NB4 (cell line): ENCODE results near the gene RELB.

Experiments
- DNase-seq: peaks from one replicate; pipeline ENCODE4 v3.0.0; 2010; ENCODE audit warnings: low read depth
- H3K4me3 ChIP-seq: one replicate; pipeline ENCODE4 v1.5.1; 2011; ENCODE audit warnings: mild to moderate bottlenecking, low read depth, low read length, moderate library complexity
- CTCF ChIP-seq: IDR thresholded peaks from one replicate; pipeline ENCODE4 v1.5.1; 2012; ENCODE audit warnings: low read depth, low read length
- MYC ChIP-seq: IDR thresholded peaks from 2 replicates; pipeline ENCODE4 v1.6.1; 2011; ENCODE audit warnings: low read depth, low read length
- POLR2A ChIP-seq: IDR thresholded peaks from 2 replicates; pipeline ENCODE4 v1.6.1; 2011; ENCODE audit warnings: mild to moderate bottlenecking; ENCODE audit not compliant: insufficient read length; ENCODE audit errors: extremely low read depth
- TF ChIP-seq, protein P1 (sequence below): IDR thresholded peaks from 2 replicates; pipeline ENCODE4 v1.6.1; 2011; ENCODE audit warnings: low read depth, low read length

The RELB gene

DNA sequence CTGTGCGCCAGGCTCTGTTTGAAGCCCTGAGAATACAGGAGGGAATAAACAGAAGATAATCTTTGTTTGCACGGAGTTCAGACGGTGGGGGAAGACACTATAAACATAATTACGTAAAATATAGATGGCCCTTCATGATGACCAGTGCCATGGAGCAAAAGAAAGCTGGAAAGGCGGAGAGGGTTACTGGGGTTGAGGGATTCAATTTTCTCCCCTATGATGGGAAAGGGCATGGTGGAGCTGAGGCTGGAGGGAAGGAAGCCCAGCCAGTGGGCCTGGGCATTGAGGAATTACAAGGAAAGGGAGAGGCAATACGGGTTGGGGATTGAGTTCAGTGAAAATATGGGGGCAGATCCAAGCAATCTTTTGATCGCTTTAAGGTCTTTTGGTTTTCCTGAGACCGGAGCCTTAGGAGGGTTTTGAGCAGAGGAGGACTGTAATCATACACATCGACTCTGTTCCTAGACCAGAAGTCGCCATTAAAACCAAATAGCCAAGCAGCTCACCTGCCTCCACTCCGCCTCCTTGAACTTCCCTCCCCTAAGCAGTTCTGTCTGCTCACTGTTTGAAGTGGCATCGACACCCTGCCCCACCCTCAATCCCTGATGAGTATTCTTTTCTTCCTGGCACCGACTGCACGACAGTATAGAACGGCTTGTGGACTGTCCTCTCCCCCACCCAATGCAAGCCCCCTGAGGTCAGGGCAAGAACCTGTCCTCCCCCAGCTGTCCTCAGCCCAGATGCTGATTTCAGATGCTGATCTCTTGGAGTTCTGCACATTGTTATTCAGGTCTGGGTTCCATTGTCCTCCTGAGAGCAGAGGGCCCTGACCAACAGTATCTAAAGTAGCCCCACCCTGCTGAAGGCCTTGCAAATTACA, 75.8 kb downstream of the RELB start:
- peak overlapping the region; percentile 62 for H3K4me3 ChIP-seq
- TF ChIP-seq POLR2A (no peak), MYC (no peak), CTCF (no peak)
- TF ChIP-seq, protein P1, sequence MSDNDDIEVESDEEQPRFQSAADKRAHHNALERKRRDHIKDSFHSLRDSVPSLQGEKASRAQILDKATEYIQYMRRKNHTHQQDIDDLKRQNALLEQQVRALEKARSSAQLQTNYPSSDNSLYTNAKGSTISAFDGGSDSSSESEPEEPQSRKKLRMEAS: no peak
- no peak for DNase-seq

DNA sequence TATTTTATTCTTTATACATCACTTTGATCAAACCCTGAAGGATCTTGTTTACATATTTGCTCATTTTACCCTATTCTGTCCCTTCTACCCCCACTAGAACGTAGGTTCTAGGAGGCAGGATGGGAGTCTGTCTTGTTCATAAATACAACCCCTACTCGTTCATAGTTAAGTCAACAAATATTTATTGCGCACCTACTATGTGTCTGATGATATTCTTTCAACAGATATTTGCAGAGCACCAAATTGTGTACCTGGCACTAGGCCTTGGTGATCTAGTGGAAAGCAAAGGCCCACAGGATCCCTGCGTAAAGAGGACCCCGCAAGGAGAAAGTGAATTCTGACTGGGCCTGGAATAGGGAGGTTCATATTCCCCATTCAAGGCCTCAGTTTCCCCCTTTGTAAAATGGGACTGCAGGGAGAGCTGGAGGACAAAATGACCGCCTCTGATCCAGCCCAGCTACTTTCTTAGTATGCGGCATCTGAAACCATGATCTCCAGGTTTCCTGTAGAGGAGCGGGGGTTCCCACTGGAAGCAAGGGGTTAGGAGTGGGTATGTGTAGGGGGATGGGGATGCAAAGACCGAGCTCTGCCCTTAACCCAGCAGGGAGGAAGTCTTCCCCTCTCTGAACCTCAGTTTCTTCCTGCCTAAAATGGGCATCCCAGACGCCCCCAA, 77.3 kb downstream of the RELB start:
- no peak for DNase-seq
- TF ChIP-seq, protein P1: no peak
- no peak for TF ChIP-seq MYC
- TF ChIP-seq CTCF: no peak
- TF ChIP-seq POLR2A: no peak
- H3K4me3 ChIP-seq: peak overlapping the region; percentile 47

GRCh38 chr19:45079063-45079910, 78.0 kb downstream of the RELB start, which contains the start of gene GEMIN7:
Gene GEMIN7 (plus strand): TSS chr19:45079260. CDS start chr19:45090115, 10,855 bp downstream.
- TF ChIP-seq, protein P1: peak; percentile 94
- peak; percentile 96 for TF ChIP-seq MYC
- TF ChIP-seq CTCF: no peak
- TF ChIP-seq POLR2A: peak; percentile 60
- H3K4me3 ChIP-seq: peak within 1 kb of the TSS; percentile 79
- peak; percentile 84 for DNase-seq

GRCh38 chr19:45079911-45080370, 78.7 kb downstream of the RELB start:
- no peak for DNase-seq
- no peak for TF ChIP-seq MYC
- peak overlapping the region; percentile 79 for H3K4me3 ChIP-seq

GRCh38 chr19:45082170-45082569, 80.9 kb downstream of the RELB start:
- no peak for TF ChIP-seq MYC
- TF ChIP-seq, protein P1: no peak
- no peak for TF ChIP-seq POLR2A
- TF ChIP-seq CTCF: no peak
- DNase-seq: no peak
- no peak overlapping the region for H3K4me3 ChIP-seq

DNA sequence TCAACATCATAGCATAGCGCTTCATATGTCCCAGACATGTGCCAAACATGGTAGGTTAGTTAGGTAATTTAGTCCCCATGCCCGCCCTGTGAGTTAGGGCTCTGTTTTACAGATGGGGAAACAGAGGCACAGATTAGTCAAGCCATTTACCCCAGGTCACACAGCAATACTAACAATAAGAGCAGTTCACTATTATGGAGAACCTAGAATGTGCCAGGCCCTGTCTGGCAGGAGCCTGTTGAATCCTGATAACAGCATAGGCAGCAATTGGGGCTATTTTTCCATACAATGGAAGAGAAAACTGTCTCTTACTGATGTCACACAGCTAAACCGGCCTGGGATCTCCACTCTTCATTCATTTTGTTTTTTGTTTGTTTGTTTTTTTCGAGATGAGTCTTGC, 85.2 kb downstream of the RELB start:
- TF ChIP-seq POLR2A (no peak), CTCF (no peak), MYC (no peak)
- TF ChIP-seq, protein P1: no peak
- no peak for DNase-seq
- no peak overlapping the region for H3K4me3 ChIP-seq
